Measurements from ENCODE around the gene PRTFDC1.

Gene PRTFDC1

GRCh38 chr10:24902400-24902728, 50.0 kb downstream of the PRTFDC1 start:
- no peak for DNase-seq (ENCODE audit: low read depth)

DNA sequence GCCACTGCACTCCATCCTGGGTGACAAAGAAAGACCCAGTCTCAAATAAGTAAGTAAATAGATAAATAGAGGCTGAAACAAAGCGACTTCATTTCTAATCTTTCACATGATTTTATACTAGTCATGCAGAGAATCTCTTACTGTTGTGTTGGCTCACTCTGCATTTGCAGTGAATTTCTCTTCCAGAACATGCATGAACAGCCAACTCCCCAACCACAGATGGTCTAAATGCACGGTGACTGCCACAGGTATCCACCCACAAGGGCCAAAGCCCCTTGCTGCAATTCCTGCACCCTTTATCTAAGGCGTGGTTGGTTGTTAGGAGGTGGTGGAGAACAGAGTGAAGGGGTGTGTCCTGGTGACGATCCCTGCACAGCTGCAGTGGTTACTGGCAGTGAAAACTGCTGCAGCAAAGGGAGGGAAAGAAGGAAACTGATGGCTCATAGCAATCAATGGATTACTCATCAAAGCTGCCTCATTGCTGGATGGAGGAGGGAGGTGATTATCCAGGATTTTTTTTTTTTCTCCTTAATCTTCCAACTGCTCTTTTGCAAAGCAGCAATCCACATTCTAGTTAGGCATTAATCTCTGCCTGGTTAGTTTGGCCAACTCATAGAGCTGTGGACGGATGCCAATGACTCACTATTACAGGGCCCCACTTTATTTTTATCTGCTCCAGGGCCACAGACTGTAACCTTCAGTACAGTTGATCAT, 50.6 kb downstream of the PRTFDC1 start:
- DNase-seq (ENCODE audit: low read depth) = no peak

GRCh38 chr10:24900888-24901685, 51.3 kb downstream of the PRTFDC1 start:
- DNase-seq (ENCODE audit: low read depth) = no peak

DNA sequence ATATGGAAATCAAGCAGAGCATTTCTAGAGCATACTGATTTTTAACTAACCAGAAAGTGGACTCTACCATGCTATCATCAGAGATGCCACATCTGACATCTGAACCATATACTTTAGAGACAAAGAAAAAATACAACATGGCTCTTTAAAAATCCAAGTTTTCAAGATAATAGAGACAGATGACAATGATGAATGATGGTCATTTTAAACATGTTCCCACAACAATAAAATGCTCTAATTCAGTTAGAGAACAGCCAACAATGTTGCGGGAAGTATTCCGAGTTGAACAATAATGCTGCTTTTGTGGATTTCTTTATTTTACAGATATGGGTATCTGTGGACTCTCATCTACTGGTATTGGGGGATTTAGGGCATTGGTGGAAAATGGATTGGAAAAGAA, 52.8 kb downstream of the PRTFDC1 start:
- DNase-seq (ENCODE audit: low read depth) = no peak

GRCh38 chr10:24898501-24898900, 53.9 kb downstream of the PRTFDC1 start:
- no peak for DNase-seq (ENCODE audit: low read depth)

DNA sequence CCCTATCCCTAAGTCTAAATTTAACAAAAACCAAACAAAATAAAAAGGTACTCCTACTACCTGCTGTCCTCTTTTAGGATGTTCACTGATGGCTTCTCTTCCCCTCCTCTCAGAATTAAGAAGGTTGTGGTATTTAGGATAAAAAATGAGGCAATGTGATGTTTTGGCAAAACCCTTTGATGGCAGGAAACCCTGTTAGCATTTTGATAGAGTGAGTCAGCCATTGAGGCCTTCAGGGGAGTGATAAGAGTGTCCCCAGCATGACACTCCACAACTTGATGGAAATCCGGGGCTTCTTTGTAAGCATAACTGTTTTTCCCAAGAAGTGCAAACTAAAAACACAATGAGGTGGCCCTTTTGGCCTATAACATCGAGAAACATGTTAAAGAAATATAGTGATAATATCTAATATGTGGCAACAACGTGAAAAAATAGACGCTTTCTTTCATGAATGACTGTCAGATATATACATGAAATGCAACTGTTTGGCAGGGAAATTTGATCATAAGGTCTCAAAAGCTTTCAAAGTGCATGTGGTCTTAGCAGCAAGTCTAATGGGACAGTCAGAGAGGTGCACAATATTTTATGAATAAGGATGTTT, 55.0 kb downstream of the PRTFDC1 start:
- DNase-seq (ENCODE audit: low read depth) = no peak

GRCh38 chr10:24894728-24895127, 57.7 kb downstream of the PRTFDC1 start:
- DNase-seq (ENCODE audit: low read depth) = no peak

DNA sequence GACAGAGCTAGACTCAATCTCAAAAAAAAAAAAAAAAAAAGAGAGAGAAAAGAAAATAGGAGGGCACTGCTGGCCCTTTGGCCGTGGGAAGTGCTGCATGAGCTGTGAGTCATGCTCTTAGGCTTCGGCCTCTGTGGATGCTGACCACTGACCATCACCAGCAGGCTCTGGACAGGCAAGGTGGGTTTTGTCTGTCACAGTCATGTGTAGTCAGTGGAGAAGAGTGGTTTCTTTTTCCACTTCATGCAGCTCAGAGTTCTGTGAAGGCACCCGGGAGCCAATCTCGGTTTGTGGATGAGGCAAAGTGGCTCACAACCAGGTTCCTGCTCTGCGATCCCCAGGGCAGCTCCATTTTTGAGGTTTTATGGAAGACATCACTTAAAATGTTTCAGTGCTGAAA, 58.1 kb downstream of the PRTFDC1 start:
- no peak for DNase-seq (ENCODE audit: low read depth)

GRCh38 chr10:24893127-24893526, 59.3 kb downstream of the PRTFDC1 start:
- no peak for DNase-seq (ENCODE audit: low read depth)

GRCh38 chr10:24891823-24892222, 60.6 kb downstream of the PRTFDC1 start:
- no peak for DNase-seq (ENCODE audit: low read depth)

- no peak for DNase-seq (ENCODE audit: low read depth)
Measured at GRCh38 chr10:24889639-24890038, 62.8 kb downstream of the PRTFDC1 start.

DNA sequence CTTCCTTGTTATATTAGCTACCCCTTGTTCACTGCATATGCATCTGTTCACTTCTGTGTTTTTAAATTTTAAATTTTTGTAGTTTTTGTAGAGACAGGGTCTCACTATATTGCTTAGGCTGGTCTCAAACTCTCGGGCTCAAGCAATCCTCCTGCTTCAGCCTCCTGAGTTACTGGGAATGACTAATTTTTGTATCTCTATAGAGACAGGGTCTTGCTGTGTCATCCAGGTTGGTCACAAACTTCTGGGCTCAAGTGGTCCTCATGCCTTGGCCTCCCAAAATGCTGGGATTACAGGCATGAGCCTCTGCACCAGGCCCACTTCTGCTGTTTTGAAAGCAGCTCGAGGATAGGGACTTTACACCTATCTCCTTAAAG, 64.6 kb downstream of the PRTFDC1 start:
- no peak for DNase-seq (ENCODE audit: low read depth)

- DNase-seq (ENCODE audit: low read depth) = no peak
Measured at GRCh38 chr10:24886290-24886680, 66.1 kb downstream of the PRTFDC1 start.

DNA sequence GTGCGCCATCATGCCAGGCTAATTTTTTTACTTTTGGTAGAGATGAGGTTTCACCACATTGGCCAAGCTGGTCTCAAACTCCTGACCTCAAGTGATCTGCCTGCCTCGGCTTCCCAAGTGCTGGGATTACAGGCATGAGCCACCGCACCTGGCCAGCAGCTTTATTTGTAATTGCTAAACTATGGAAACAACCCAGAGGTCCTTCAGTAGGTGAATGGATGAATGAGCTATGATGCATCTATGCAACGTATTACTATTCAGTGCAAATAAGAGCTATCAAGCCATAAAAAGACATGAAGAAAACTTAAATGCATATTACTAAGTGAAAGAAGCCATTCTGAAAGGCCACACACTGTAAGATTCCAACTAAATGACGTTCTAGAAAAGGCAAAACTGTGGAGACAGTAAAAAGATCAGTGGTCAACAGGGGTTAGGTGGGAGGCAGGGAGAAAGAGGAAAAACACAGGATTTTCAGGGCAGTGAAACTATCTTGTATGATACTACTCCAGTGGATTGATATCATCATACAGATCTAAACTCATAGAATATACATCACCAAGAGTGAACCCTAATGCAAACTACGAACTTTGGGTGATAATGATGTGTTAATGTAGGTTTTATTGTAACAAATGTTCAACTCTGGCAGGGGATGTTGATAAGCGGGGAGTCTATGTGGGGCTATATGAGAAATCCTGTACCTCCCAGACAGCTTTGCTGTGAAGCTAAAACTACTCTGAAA, 66.7 kb downstream of the PRTFDC1 start:
- DNase-seq (ENCODE audit: low read depth) = no peak

DNA sequence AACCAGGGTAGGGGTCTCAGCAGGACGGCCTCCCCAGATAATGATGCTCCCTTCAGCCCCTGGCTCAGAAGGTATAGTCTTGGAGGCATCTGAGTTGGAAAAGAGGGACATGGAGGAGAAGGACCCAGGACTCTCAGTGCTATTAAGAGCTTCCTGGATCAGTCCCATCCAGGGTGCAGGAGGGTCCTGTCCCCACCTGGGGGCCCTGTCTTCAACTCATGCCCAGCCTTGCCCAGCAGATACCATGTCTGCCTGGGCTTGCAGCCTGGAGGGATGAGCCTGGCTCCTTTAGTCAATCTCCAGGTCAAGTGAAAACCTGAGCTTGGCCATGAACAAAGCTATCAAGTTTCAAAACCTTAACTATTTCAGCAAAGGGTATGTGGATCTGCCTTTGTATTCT, 67.6 kb downstream of the PRTFDC1 start:
- no peak for DNase-seq (ENCODE audit: low read depth)

- DNase-seq (ENCODE audit: low read depth) = no peak
Measured at GRCh38 chr10:24884316-24884715, 68.1 kb downstream of the PRTFDC1 start.

DNA sequence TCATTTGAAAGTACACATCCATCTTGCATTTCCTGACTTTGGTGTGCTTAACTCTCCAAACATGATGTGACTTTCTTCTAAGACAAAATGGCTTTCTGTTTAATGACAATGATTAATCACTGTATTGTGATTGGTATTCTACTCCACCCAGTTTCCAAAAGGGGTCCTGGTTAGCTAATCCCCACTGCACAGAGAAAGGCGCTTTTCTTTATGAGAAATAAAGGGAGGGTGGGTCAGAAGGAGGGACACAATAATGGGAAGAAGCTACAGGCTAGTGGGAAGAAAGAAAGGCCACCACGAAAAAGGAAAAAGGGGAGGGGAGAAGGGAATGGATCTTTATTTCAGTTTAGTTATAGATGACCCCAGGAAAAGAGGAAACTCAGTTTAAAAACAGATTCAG, 69.2 kb downstream of the PRTFDC1 start:
- no peak for DNase-seq (ENCODE audit: low read depth)

GRCh38 chr10:24882047-24882698, 70.2 kb downstream of the PRTFDC1 start:
- DNase-seq (ENCODE audit: low read depth) = no peak

DNA sequence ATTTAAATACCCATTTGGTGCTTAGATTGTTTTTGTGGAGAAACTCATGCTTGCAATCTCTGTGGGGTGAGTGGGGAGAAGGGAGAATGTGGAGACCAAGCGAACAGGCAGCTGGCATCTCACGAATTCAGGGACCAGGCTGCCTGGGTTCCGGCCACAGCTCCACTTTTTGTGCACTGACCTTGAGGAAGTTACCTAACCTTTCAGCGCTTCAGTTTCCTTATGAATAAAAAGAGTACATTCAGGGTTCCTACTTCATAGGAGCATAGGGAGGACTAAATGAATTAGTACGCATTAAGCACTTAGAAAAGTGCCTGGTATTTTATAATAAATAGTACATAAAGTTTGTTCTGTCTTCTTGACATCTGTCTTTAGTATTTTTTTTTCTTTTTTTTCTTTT, 72.5 kb downstream of the PRTFDC1 start:
- no peak for DNase-seq (ENCODE audit: low read depth)

- no peak for DNase-seq (ENCODE audit: low read depth)
Measured at GRCh38 chr10:24874133-24874532, 78.3 kb downstream of the PRTFDC1 start.

GRCh38 chr10:24873281-24873683, 79.1 kb downstream of the PRTFDC1 start:
- DNase-seq (ENCODE audit: low read depth) = no peak

GRCh38 chr10:24872790-24873182, 79.6 kb downstream of the PRTFDC1 start:
- no peak for DNase-seq (ENCODE audit: low read depth)
